DMS153 (cell line): ENCODE measurements around the gene CAMTA1.
A peak's percentile ranks its signal among the peaks of the same experiment; 100 is the strongest.

Source experiments
- DNase-seq: peaks from one replicate; lab custom pipeline; 2025; lab: John Stamatoyannopoulos, UW

Gene CAMTA1

DNA sequence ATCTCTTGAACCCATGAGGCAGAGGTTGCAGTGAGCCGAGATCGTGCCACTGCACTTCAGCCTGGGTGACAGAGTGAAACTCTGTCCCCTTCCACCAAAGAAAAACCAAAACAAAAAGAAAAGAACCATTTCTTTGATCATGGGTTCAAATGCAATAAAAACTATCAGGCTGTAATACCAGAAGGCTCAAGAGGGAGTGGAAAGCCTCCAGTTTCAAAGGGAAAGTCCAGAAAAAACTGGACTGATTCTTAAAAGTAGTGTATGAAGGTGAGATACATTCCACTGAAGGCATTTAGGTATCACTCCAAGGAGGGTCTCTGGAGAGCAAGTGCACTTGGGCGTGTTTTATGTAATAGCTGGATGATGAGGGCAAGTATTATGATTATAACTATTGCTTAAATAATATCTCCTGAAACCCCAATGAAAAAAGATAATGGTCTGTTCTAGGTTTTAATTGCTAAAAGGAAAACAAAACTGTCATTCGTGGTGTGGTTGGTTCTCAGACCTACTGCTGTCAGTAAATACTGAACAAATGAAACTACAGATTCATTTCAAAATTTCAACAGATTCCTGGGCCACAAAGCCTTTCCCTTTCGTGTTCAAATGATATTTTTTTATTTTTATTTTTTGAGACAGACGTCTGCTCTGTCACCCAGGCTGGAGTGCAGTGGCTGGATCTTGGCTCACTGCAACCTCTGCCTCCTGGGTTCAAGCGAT lies 6.0 kb upstream of the CAMTA1 start:
- DNase-seq = no peak

DNA sequence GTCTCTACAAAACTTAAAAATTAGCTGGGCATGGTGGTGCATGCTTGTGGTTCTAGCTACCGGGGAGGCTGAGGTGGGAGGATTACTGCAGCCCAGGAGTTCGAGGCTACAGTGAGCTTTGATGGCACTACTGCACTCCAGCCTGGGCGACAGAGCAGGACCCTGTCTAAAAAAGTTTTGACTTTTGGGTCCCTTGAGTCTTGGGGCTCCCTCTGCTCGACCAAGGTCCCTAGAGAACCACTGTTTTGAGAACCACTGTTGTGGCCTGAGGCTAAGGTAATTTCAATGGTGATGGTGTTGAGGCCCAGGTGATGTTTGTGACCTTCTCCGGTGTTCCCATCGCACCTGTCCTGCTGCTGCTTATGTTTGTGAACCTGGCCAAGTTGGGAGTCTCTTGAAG lies 3.1 kb upstream of the CAMTA1 start:
- DNase-seq = no peak

DNA sequence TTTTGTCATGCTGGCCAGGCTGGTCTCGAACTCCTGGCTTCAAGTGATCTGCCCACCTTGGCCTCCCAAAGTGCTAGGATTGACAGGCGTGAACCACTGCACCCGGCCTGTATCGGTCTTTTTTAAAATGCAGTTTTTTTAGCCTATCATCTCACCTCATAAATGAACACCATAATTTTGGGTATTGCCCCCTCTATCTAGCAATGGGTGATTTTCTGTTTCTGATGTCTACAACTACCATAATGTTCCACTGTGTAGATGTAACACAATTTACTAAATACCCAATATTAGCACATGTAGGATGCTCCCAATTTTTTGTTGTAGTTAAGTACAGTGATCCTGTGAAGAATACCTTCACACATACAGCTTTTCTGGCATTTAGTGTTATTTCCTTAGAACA lies 2.0 kb upstream of the CAMTA1 start:
- DNase-seq = no peak

DNA sequence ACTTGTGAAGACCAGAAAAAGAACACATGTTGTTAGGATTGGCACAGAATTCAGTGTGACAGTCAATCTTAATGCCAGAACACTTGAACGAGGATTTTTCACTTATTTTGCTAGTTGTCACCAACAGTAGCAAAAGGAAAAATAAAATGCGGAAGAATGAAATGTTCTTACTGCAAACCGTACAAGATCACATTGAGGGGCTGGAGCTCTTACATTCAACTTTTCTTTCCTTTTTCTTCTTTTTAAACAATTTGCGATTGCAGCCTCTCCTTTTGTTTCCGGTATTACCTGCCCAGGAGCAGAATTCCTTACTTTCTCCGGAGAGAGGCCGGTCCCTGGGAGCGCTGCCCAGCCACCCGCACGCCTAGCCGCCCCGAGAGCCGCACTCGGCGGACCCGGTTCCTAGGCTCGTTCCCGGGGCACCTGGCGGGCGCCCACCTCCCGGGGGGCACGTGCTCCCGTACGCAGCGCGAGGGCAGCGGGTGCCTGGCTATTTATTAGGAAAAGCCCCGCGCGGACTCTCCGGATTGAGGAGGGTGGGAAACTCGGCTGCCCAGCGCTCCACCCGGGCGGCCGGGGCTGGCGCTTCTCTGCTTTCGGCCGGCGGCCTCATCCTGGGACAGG lies 1.2 kb upstream of the CAMTA1 start:
- DNase-seq = no peak

- DNase-seq = peak; percentile 100
Observed at GRCh38 chr1:6784560-6785317, 515 bp upstream of the CAMTA1 start.

- no peak for DNase-seq
Observed at GRCh38 chr1:6785728-6786505, 663 bp downstream of the CAMTA1 start.

DNA sequence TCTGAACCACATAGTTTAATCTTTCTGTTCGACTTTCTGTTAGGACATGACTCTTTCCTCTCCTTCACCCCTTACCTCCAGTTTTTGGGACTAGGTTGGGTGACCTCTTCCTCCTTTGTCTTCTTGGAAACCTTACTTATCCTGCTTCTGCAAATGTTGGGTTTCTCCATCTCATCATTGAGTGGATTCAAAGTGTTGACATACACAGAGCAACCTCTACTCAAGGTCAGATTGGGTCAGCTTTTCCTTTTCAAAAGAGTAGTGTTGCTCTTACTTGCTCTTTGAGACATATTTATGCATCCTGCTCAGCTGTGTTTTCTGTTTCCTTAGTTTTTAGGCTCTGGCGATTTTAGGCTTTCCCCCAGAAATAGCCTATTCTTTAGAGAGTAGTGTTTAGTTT lies 3.7 kb downstream of the CAMTA1 start:
- no peak for DNase-seq

- no peak for DNase-seq
Observed at GRCh38 chr1:6790146-6790545, 4.9 kb downstream of the CAMTA1 start.

DNA sequence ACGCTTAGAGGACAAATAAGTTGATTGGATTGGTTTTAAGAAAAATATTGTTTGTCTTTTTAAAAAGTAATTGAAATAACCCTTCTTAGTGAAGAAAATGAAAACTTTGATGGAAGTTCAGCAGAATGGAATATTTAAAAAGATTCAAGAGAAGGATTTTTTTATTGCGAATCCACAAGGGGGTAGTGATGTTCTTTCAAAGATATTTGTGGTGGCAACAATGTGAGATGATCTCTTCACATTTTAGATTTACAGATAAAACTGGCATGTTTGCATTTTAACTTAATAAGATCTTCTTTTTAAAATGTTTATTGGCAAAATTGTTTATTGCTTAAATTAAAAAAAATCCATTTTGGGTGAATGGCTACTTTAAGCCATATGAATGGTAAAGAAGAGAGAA lies 8.9 kb downstream of the CAMTA1 start:
- peak; percentile 8 for DNase-seq

- DNase-seq = no peak
Observed at GRCh38 chr1:6795203-6795602, 9.9 kb downstream of the CAMTA1 start.

- DNase-seq = no peak
Observed at GRCh38 chr1:6795661-6796060, 10.4 kb downstream of the CAMTA1 start.

DNA sequence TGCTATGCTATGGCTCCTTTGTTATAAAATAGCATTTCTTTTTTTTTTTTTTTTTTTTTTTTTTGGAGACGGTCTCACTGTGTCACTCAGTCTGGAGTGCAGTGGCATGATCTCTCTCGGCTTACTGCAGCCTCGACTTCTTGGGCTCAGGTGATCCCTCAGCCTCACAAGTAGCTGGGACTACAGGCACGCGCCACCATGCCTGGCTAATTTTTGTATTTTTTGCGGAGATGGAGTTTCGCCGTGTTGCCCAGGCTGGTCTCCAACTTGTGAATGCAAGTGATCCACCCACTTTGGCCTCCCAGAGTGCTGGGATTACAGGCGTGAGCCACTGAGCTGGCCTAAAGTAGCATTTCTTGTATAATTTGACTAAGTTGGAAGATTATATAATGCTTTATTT lies 10.8 kb downstream of the CAMTA1 start:
- no peak for DNase-seq

DNA sequence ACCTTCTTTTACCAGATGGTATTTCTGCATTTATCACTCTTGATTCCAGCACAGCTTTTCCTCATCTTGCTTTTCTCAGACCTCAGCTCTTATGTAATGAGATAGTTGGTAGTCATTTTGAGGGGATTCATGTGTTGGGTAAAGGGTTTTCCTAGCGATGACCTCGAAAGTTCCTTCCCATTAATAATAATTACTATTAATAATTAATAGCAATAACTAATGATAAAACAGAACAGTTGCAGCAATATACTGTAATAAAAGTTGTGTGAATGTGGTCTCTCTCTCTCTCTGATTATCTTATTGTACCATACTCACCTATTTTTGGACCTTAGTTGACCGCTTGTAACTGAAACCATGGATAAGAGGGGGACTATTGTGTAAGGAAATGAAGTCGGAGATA lies 14.2 kb downstream of the CAMTA1 start:
- DNase-seq = no peak

DNA sequence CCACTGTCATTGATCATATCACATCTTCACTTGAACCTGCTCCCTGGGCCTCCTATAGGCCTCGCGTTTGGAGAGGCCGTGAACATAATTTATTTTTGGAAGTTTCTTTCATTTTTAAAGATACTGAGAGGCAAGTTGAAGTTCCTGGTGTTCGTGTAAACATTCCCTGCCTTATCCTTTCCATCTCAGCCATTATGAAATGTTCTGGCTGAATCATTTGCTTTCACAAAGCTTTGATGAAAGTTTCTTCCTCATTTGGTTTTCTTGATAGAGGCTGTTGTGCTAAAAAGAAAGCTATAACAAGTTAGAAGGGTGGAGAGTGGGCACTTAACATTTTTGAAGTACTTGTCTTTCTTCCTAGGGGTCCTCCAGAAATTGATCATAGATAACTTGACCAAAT lies 15.5 kb downstream of the CAMTA1 start:
- no peak for DNase-seq

GRCh38 chr1:6801199-6801598 lies 15.9 kb downstream of the CAMTA1 start:
- DNase-seq = no peak

DNA sequence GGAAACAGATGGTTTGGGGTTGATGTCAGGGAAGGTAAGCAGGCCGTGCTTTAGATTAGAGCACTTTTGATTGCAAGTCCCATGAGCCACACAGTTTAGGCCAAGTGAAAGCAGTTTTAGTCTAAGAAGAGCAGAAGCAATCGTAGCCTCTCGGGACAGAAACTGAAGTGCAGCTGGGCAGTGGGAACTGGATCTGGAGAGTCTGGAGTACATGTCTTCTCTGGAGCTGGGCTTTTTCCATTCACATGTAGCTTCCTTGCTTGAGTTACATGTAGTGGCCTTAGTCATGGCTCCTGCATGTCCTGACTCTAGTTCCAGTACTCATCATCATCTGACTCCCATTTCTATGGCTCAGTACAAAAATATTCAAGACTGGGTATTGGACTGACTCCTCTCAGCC lies 16.7 kb downstream of the CAMTA1 start:
- DNase-seq = no peak

- no peak for DNase-seq
Observed at GRCh38 chr1:6802454-6802853, 17.2 kb downstream of the CAMTA1 start.

GRCh38 chr1:6802893-6803292 lies 17.6 kb downstream of the CAMTA1 start:
- no peak for DNase-seq

GRCh38 chr1:6803357-6803756 lies 18.1 kb downstream of the CAMTA1 start:
- no peak for DNase-seq

DNA sequence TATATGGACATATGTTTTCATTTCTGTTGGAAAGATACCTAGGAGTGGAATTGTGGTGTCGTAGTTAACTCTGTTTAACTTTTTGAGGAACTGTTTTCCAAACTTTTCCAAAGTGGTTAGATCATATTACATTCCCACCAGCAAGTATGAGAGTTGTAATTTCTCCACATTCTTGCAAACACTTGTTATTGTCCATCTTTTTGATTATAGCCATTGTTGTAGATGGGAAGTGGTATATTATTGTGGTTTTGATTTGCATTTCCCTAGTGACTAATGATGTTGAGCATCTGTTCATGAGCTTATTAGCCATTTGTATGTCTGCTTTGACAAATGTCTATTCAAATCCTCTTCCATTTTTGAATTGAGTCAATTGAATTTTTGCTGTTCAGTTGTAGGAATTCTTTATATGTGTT lies 19.8 kb downstream of the CAMTA1 start:
- no peak for DNase-seq

GRCh38 chr1:6807782-6808181 lies 22.5 kb downstream of the CAMTA1 start:
- DNase-seq = no peak

DNA sequence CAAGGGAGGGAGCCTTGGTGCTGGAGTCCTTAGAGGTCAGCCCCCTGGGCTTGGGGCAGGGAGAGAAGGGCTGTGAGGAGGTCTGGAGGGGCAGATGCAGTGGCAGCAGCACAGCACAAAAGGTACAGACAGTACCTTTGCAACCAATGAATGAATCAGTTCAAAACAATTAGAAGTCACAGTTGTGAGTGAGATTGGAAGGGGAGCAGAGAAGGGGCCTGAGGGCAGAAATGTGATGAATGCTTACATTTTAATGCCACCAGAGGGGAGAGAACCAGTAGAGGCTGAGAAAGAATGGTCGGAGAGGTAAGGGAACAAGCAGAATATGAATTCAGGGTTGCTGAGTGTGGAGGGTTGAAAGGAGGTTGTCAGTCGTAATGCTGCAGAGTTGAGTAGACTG lies 24.2 kb downstream of the CAMTA1 start:
- no peak for DNase-seq
